Measurements from ENCODE around the gene APBB1.

DNA sequence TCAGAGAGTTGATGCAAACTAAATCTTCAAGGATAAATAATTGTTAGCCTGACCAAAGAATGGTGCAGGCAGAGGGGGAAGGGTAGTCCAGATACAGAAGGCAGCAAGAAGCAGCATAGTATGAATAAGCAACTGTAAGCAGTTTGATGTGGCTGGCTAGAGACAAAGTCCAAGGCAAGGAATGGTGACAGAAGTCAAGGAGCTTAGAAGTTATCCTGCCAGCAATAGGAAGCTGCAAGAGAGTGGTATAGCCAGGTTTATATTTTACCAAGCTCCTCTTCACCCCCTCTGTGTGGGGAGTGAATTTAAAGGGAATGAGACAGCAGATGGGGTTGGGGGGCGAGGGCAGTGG lies 40.2 kb upstream of the APBB1 start:
- TF ChIP-seq, protein P1, sequence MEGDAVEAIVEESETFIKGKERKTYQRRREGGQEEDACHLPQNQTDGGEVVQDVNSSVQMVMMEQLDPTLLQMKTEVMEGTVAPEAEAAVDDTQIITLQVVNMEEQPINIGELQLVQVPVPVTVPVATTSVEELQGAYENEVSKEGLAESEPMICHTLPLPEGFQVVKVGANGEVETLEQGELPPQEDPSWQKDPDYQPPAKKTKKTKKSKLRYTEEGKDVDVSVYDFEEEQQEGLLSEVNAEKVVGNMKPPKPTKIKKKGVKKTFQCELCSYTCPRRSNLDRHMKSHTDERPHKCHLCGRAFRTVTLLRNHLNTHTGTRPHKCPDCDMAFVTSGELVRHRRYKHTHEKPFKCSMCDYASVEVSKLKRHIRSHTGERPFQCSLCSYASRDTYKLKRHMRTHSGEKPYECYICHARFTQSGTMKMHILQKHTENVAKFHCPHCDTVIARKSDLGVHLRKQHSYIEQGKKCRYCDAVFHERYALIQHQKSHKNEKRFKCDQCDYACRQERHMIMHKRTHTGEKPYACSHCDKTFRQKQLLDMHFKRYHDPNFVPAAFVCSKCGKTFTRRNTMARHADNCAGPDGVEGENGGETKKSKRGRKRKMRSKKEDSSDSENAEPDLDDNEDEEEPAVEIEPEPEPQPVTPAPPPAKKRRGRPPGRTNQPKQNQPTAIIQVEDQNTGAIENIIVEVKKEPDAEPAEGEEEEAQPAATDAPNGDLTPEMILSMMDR (IDR thresholded peaks at IDR 0.05; ENCODE audit: low read length), result no peak
- TF ChIP-seq EZH2 (IDR thresholded peaks at IDR 0.05; ENCODE audit: borderline replicate concordance, low read length), result no peak

Data from OCI-LY1 (cell line).